Liver (tissue), 9 donors: ENCODE results near the gene PPP2R5C. TPM values are rescaled to one million over a fixed set of nuclear protein-coding genes. Genes with fewer than 3 reads are reported as not detected.

ENCODE experiments used
- DNase-seq: peaks from one replicate; pipeline ENCODE4 v3.0.0-alpha.2; 2017; ENCODE audit warnings: low spot score
- H3K27ac ChIP-seq, 2 donors: one replicate each; pipeline ENCODE4 v1.7.0; 2013; ENCODE audit warnings: inconsistent platforms in 2 of 2, low read length in 2 of 2, control low read depth in 1 of 2, low read depth in 1 of 2, mild to moderate bottlenecking in 1 of 2
- H3K27me3 ChIP-seq, 4 donors: one replicate each; pipeline versions ENCODE4 v1.6.1 to v1.7.0; 2013; ENCODE audit warnings: low read length in 3 of 4, inconsistent platforms in 1 of 4, mild to moderate bottlenecking in 1 of 4, moderate library complexity in 1 of 4; ENCODE audit not compliant: control insufficient read depth in 4 of 4, insufficient read depth in 4 of 4
- H3K36me3 ChIP-seq, 4 donors: one replicate each; pipeline versions ENCODE4 v1.6.1 to v1.7.0; 2013; ENCODE audit warnings: low read length in 3 of 4, mild to moderate bottlenecking in 3 of 4, low read depth in 1 of 4, moderate library complexity in 1 of 4; ENCODE audit not compliant: control insufficient read depth in 4 of 4, insufficient read depth in 3 of 4
- H3K4me1 ChIP-seq, 4 donors: one replicate each; pipeline versions ENCODE4 v1.6.1 to v1.7.0; 2013; ENCODE audit warnings: low read length in 3 of 4, mild to moderate bottlenecking in 3 of 4, moderate library complexity in 1 of 4; ENCODE audit not compliant: control insufficient read depth in 4 of 4, insufficient read depth in 4 of 4
- H3K4me3 ChIP-seq, 3 donors: one replicate each; pipeline versions ENCODE4 v1.6.1 to v1.7.0; 2013; ENCODE audit warnings: low read length in 3 of 3, control low read depth in 1 of 3, low read depth in 1 of 3, mild to moderate bottlenecking in 1 of 3
- H3K9ac ChIP-seq, 2 donors: one replicate each; pipeline ENCODE4 v1.7.0; 2013; ENCODE audit warnings: low read length in 2 of 2, mild to moderate bottlenecking in 2 of 2, moderate library complexity in 2 of 2, control low read depth in 1 of 2, low read depth in 1 of 2
- H3K9me3 ChIP-seq, 4 donors: one replicate each; pipeline versions ENCODE4 v1.6.1 to v1.7.0; 2013; ENCODE audit warnings: low read length in 3 of 4; ENCODE audit not compliant: control insufficient read depth in 4 of 4
- ATF3 ChIP-seq: IDR thresholded peaks from 2 replicates; pipeline ENCODE4 v1.6.1; 2016; ENCODE audit warnings: antibody characterized with exemption
- CTCF ChIP-seq: fragments of 150-350 bp; IDR thresholded peaks from 2 replicates; pipeline ENCODE4 v1.5.1; 2017; ENCODE audit warnings: improper control_type of control experiment, low read depth, low read length; ENCODE audit not compliant: missing input control
- EGR1 ChIP-seq, 2 donors: IDR thresholded peaks; 2 replicates each; pipeline ENCODE4 v1.6.1; 2016 to 2018; ENCODE audit warnings: antibody characterized with exemption in 2 of 2, low read depth in 2 of 2
- FOXA2 ChIP-seq: IDR thresholded peaks from 2 replicates; pipeline ENCODE4 v1.6.1; 2016; ENCODE audit warnings: antibody characterized with exemption
- GABPA ChIP-seq, 2 donors: IDR thresholded peaks in 1 of 2; conservative IDR thresholded peaks in 1 of 2; 2 replicates each; pipeline ENCODE4 v1.6.1; 2016; ENCODE audit warnings: antibody characterized with exemption in 2 of 2, mild to moderate bottlenecking in 1 of 2, moderate library complexity in 1 of 2
- HNF4A ChIP-seq, 2 donors: conservative IDR thresholded peaks; 2 replicates each; pipeline ENCODE4 v1.6.1; 2016; ENCODE audit warnings: antibody characterized with exemption in 2 of 2, mild to moderate bottlenecking in 2 of 2
- HNF4G ChIP-seq: IDR thresholded peaks from 2 replicates; pipeline ENCODE4 v1.6.1; 2016; ENCODE audit warnings: antibody characterized with exemption
- JUND ChIP-seq, 2 donors: IDR thresholded peaks; 2 replicates each; pipeline ENCODE4 v1.6.1; 2016; ENCODE audit warnings: antibody characterized with exemption in 2 of 2
- MAX ChIP-seq: IDR thresholded peaks from 2 replicates; pipeline ENCODE4 v1.6.1; 2016; ENCODE audit warnings: antibody characterized with exemption
- NR2F2 ChIP-seq: IDR thresholded peaks from 2 replicates; pipeline ENCODE4 v1.6.1; 2016; ENCODE audit warnings: antibody characterized with exemption
- REST ChIP-seq: IDR thresholded peaks from 2 replicates; pipeline ENCODE4 v1.6.1; 2016; ENCODE audit warnings: antibody characterized with exemption, mild to moderate bottlenecking
- RXRA ChIP-seq, 2 donors: IDR thresholded peaks; 2 replicates each; pipeline ENCODE4 v1.6.1; 2017 to 2018; ENCODE audit warnings: antibody characterized with exemption in 2 of 2, mild to moderate bottlenecking in 1 of 2
- SP1 ChIP-seq: IDR thresholded peaks from 2 replicates; pipeline ENCODE4 v1.6.1; 2018; ENCODE audit warnings: antibody characterized with exemption, mild to moderate bottlenecking
- TAF1 ChIP-seq: conservative IDR thresholded peaks from 2 replicates; pipeline ENCODE4 v1.6.1; 2016; ENCODE audit warnings: antibody characterized with exemption, mild to moderate bottlenecking
- WGBS: extraction: QIAGEN DNeasy Blood & Tissue Kit; methylation state at CpG from one replicate; pipeline ENCODE4 v1.1.7; 2013; 5-methylcytosine and 5-hydroxymethylcytosine counted together
- polyA plus RNA-seq, 2 donors: library from polyadenylated mRNA; stranded (reverse) in 1 of 2; unstranded in 1 of 2; fragments of 200-250 nt in 1 of 2; fragments of >200 nt in 1 of 2; fragmentation: Nextera tagmentation in 1 of 2; extraction: Ambion mirVana in 1 of 2; gene quantifications; one replicate each; pipeline versions ENCODE4 v1.2.1 to v1.2.3, GENCODE V29; 2013 to 2015
- total RNA-seq, 2 donors: library from RNA; depleted of rRNA; stranded (reverse); fragments of >200 nt; gene quantifications; one replicate each; pipeline ENCODE4 v1.2.3, GENCODE V29; 2014
- donor health status: healthy.
- donor health status: healthy.
- donor health status: healthy.
- donor health status: healthy.
- donor health status: healthy.

PPP2R5C gene
- total and polyA plus RNA-seq, 4 donors: 33.5 to 52.3 (median 43.9) TPM

- peaks cover 3 to 23% (median 10%) of the 10 kb centered on the region in 4 donors for H3K4me1 ChIP-seq
Measured at GRCh38 chr14:101857226-101857625, 95.7 kb downstream of the PPP2R5C start.

More at GRCh38 chr14:101857226-101857625, 95.7 kb downstream of the PPP2R5C start:
- Histone ChIP-seq H3K36me3 (peaks cover 0 to 17% (median 3%) of the 10 kb centered on the region in 4 donors), H3K9ac (no peak overlapping the region), H3K4me3 (no peak overlapping the region), H3K27me3 (no peaks in the 10 kb centered on the region), H3K27ac (no peak overlapping the region), H3K9me3 (no peaks in the 10 kb centered on the region)
- 96% methylated on average over 1 of the region's 1 CpG for WGBS
- DNase-seq: no peak
- TF ChIP-seq HNF4G (no peak), TAF1 (no peak), REST (no peak), SP1 (no peak), JUND (IDR thresholded peaks at IDR 0.05) (no peak), GABPA (IDR thresholded peaks at IDR 0.05 in 1 of 2, conservative IDR thresholded peaks at IDR 0.05 in 1 of 2) (no peak), HNF4A (conservative IDR thresholded peaks at IDR 0.05) (no peak), MAX (no peak), CTCF (no peak), RXRA (IDR thresholded peaks at IDR 0.05) (no peak), EGR1 (IDR thresholded peaks at IDR 0.05; ENCODE audit: low read depth in 2 of 2) (no peak), NR2F2 (no peak), ATF3 (no peak), FOXA2 (no peak)
